Measurements from ENCODE around the gene CLTCL1.

DNA sequence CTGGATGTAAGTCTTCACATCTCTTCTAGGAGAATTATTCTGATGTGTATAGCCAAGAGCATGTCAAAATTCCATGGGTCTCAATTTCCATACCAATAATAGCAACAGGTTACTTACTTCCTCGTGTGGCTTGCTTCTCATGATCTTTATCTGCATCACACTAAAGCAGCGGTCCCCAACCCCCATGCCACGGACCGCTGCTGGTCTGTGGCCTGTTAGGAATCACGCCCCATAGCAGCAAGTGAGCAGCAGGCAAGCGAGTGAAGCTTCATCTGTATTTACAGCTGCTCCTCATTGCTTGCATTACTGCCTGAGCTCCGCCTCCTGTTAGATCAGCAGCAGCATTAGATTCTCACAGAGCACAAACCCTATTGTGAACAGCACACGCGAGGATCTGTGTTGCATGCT lies 84.1 kb downstream of the CLTCL1 start:
- TF ChIP-seq EZH2 (IDR thresholded peaks at IDR 0.05; ENCODE audit: insufficient read depth, poor library complexity, severe bottlenecking), result no peak
- TF ChIP-seq EZH2phosphoT487 (IDR thresholded peaks at IDR 0.05; ENCODE audit: insufficient read depth, low read depth), result no peak
